GM18870 (cell line): ENCODE data around the gene RARS1.

Experiments used
- ATAC-seq: cut with Tn5 transposase; IDR thresholded peaks from one replicate; pipeline ENCODE4 v1.9.1; 2021; ENCODE audit warnings: moderate library complexity; ENCODE audit not compliant: unreplicated experiment

The RARS1 gene

GRCh38 chr5:168552146-168552545 lies 65.9 kb downstream of the RARS1 start:
- no peak for ATAC-seq

- no peak for ATAC-seq
These were observed 67.3 kb downstream of the RARS1 start for GRCh38 chr5:168553377-168554130.

GRCh38 chr5:168557389-168557788 lies 71.1 kb downstream of the RARS1 start:
- ATAC-seq: no peak

GRCh38 chr5:168562279-168562678 lies 76.0 kb downstream of the RARS1 start:
- ATAC-seq: no peak

GRCh38 chr5:168563959-168564358 lies 77.7 kb downstream of the RARS1 start:
- ATAC-seq: no peak

- ATAC-seq: no peak
These were observed 82.5 kb downstream of the RARS1 start for GRCh38 chr5:168568738-168569137.
